GM13976 (cell line): ENCODE data around the gene C18orf63.
A peak's percentile ranks its signal among the peaks of the same experiment; 100 is the strongest.

ENCODE experiments used
- DNase-seq: peaks from one replicate; pipeline ENCODE4 v3.0.0; 2012; ENCODE audit warnings: low spot score
- CTCF ChIP-seq: IDR thresholded peaks from 2 replicates; pipeline ENCODE4 v1.5.1; 2012; ENCODE audit warnings: borderline replicate concordance, mild to moderate bottlenecking; ENCODE audit not compliant: insufficient read depth; ENCODE audit errors: extremely low read depth, missing control alignments, control extremely low read depth
- in situ Hi-C: fragments of 300-500 bp; cut with MboI; formaldehyde crosslinking; loops from one replicate; pipeline ENCODE4 v1.12.0; 2022; ENCODE audit warnings: low sequenced_read_pairs, mixed read lengths, inconsistent platforms; ENCODE audit not compliant: unreplicated experiment

Gene C18orf63

GRCh38 chr18:74346206-74346605 is 30.6 kb downstream of the C18orf63 start:
- no peak for DNase-seq
- in situ Hi-C loops = loop anchor here (10.0 kb wide), 1 partner anchor 151 kb away; no protein-coding TSS in a partner anchor
- TF ChIP-seq CTCF = no peak

GRCh38 chr18:74348581-74348980 is 32.9 kb downstream of the C18orf63 start:
- no peak for DNase-seq
- no peak for TF ChIP-seq CTCF
- in situ Hi-C loops = loop anchor here (10.0 kb wide), 1 partner anchor 154 kb away; no protein-coding TSS in a partner anchor

GRCh38 chr18:74351354-74351753 is 35.7 kb downstream of the C18orf63 start:
- DNase-seq = no peak
- in situ Hi-C loops = loop anchor here (10.0 kb wide), 2 partner anchors 143 to 193 kb away; partner anchors contain the start of gene CNDP2
- TF ChIP-seq CTCF = no peak

GRCh38 chr18:74353169-74353775 is 37.6 kb downstream of the C18orf63 start:
- peak; percentile 42 for TF ChIP-seq CTCF
- peak; percentile 36 for DNase-seq
- in situ Hi-C loops = loop anchor here (10.0 kb wide), 2 partner anchors 142 to 192 kb away; partner anchors contain the start of gene CNDP2

GRCh38 chr18:74356959-74357358 is 41.3 kb downstream of the C18orf63 start:
- no peak for TF ChIP-seq CTCF
- no peak for DNase-seq
- in situ Hi-C loops = loop anchor here (10.0 kb wide), 2 partner anchors 138 to 188 kb away; partner anchors contain the start of gene CNDP2

GRCh38 chr18:74360852-74361655 is 45.4 kb downstream of the C18orf63 start:
- in situ Hi-C loops = no loop called here
- TF ChIP-seq CTCF = no peak
- no peak for DNase-seq
